ENCODE measurements around the gene MRPL41.

GRCh38 chr9:137544176-137544760 lies 7.4 kb upstream of the MRPL41 start:
- TF ChIP-seq TAF1 (IDR thresholded peaks at IDR 0.05; ENCODE audit: low read depth) (no peak), EZH2 (IDR thresholded peaks at IDR 0.05; ENCODE audit: borderline replicate concordance, insufficient read depth, low read length, poor library complexity, severe bottlenecking) (no peak), CTCF (IDR thresholded peaks at IDR 0.05; ENCODE audit: poor library complexity, severe bottlenecking) (no peak), EP300 (conservative IDR thresholded peaks at IDR 0.05; ENCODE audit: poor library complexity, severe bottlenecking) (no peak), MXI1 (conservative IDR thresholded peaks at IDR 0.05; ENCODE audit: poor library complexity, severe bottlenecking) (no peak), POLR2AphosphoS5 (IDR thresholded peaks at IDR 0.05) (no peak), RAD21 (conservative IDR thresholded peaks at IDR 0.05) (no peak), REST (IDR thresholded peaks at IDR 0.05; ENCODE audit: borderline replicate concordance) (no peak)
